Muscle of leg (tissue), 11 donors: ENCODE measurements around the gene LMO2. TPM values are rescaled to one million over a fixed set of nuclear protein-coding genes. Genes with fewer than 3 reads are reported as not detected.
"Not testable (repeated sequence)": the region's sequence is repeated elsewhere in the genome, so short reads cannot be mapped to it uniquely, and the experiment has no call there.

ENCODE experiments used
- DNase-seq: peaks from one replicate; pipeline ENCODE4 v3.0.0; 2013
- H3K27ac ChIP-seq: one replicate; pipeline ENCODE4 v1.5.1; 2013; ENCODE audit warnings: mild to moderate bottlenecking, low read length, control low read depth
- H3K27me3 ChIP-seq: one replicate; pipeline ENCODE4 v1.6.1; 2013; ENCODE audit warnings: low read length; ENCODE audit not compliant: control insufficient read depth, insufficient read depth
- H3K36me3 ChIP-seq: one replicate; pipeline ENCODE4 v1.6.1; 2013; ENCODE audit warnings: low read length; ENCODE audit not compliant: control insufficient read depth, insufficient read depth
- H3K4me1 ChIP-seq: one replicate; pipeline ENCODE4 v1.6.1; 2013; ENCODE audit warnings: low read length; ENCODE audit not compliant: control insufficient read depth, insufficient read depth
- H3K4me3 ChIP-seq: one replicate; pipeline ENCODE4 v1.5.1; 2013; ENCODE audit warnings: low read length, control low read depth
- H3K9me3 ChIP-seq: replicated peaks from 2 replicates; pipeline ENCODE4 v1.6.1; 2013; ENCODE audit warnings: low read depth, low read length; ENCODE audit not compliant: control insufficient read depth
- WGBS: methylation state at CpG from one replicate; pipeline ENCODE4 v1.1.5; 2013; ENCODE audit warnings: missing lambda C conversion rate; ENCODE audit not compliant: insufficient coverage; 5-methylcytosine and 5-hydroxymethylcytosine counted together
- polyA plus RNA-seq, 8 donors: library from polyadenylated mRNA; unstranded; fragments of 120-200 nt; gene quantifications; one replicate each; pipeline versions ENCODE4 v1.2.1 to v1.2.3, GENCODE V29; 2013; ENCODE audit warnings: inconsistent platforms in 1 of 8, low replicate concordance in 1 of 8; ENCODE audit not compliant: insufficient read length in 8 of 8, insufficient read depth in 1 of 8
- total RNA-seq: library from RNA; stranded (reverse); fragments of 120-200 nt; gene quantifications from one replicate; pipeline ENCODE4 v1.2.4, GENCODE V29; 2013

The LMO2 gene
- total and polyA plus RNA-seq, 9 donors = 13.7 to 20.6 (median 16.2) TPM

DNA sequence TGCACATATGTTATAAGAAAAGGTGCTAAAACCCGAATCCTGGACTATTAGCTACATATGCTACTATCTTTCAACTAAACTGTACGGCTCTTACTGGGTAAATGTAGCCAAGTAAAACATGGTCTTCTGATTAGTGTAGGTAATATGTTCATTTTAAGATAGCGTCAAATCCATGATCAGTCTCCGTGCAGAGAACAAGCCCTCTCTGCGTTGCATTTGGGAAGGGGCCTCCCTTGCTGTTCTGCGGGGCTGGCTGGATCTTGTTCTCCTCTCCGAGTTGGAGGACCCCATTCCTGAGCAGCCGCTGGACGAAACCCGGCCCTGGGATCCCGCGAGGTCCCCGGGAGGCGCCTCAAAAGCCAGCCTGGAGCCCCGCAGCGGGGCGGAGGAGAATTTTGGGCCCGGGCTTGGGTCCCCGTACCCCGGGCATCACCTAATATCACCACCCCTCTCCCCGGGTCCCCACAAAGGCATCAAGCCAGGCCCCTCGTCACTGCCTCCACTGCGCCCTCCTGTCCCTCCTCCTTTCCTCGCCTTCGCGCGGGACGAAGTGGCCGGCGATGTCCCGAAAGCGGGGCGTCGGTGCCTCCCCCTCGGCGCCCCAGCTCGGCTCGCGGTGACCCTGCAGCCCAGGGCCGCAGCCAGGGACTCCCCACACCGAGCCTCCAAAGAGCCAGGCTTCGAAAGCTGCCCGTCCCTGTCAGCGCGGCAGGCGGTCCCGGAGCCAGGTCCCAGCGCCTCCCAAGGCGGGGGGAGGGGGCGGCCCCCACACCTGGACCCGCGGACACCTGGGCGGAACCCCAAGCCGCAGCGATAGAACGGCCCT, 63.1 kb downstream of the LMO2 start:
- H3K27ac ChIP-seq = no peak overlapping the region
- DNase-seq = no peak
- peaks cover 9% of the 10 kb centered on the region for H3K4me1 ChIP-seq
- peak overlapping the region; percentile 34 for H3K4me3 ChIP-seq
- H3K27me3 ChIP-seq = peaks cover 47% of the 10 kb centered on the region
- H3K9me3 ChIP-seq = no peaks in the 10 kb centered on the region
- H3K36me3 ChIP-seq = no peaks in the 10 kb centered on the region
- 1% methylated on average over 49 of the region's 56 CpGs for WGBS

DNA sequence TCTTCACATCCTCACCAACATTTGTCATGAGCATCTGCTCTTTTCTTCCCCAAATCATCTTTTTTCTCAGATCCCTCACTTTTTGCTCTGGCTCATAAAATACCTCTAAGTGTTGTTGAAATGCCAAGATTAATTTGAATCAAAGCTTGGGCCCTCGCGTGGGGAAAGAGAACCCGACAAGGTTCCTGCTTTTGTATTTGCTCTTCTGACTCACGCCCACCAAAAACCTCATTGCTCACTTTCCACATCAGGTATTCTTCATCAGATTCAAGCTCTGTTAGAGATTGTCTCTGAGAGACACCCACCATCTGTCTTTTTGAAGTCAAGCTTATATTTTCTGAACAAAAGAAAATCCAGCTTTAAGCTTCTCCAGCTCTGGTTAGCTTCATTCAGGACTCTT, 64.7 kb downstream of the LMO2 start:
- H3K4me1 ChIP-seq = peaks cover 9% of the 10 kb centered on the region
- no peak overlapping the region for H3K4me3 ChIP-seq
- H3K27me3 ChIP-seq = peaks cover 40% of the 10 kb centered on the region
- WGBS = 92% methylated on average over 2 of the region's 4 CpGs
- H3K27ac ChIP-seq = no peak overlapping the region
- no peaks in the 10 kb centered on the region for H3K36me3 ChIP-seq
- no peak for DNase-seq
- H3K9me3 ChIP-seq = no peaks in the 10 kb centered on the region

GRCh38 chr11:33825854-33826560, 65.9 kb downstream of the LMO2 start:
- H3K27me3 ChIP-seq = peaks cover 47% of the 10 kb centered on the region

DNA sequence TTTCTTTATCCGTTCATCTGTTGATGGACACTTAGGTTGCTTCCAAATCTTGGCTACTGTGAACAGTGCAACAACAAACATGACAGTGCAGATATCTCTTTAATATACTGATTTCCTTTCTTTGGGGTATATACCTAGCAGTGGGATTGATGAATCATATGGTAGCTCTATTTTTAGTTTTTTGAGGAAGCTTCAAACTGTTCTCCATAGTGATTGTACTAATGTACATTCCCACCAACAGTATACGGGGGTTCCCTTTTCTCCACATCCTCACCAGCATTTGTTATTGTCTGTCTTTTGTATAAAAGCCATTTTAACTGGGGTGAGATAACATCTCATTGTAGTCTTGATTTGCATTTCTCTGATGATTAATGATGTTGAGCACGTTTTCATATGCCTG, 68.9 kb downstream of the LMO2 start:
- not testable (repeated sequence) for H3K36me3 ChIP-seq, H3K4me1 ChIP-seq, DNase-seq, H3K4me3 ChIP-seq, H3K9me3 ChIP-seq, H3K27ac ChIP-seq
- no CpG with 5 or more reads among the region's 3 CpGs for whole genome bisulfite sequencing
- H3K27me3 ChIP-seq = peaks cover 39% of the 10 kb centered on the region

More at GRCh38 chr11:33825854-33826560, 65.9 kb downstream of the LMO2 start:
- H3K27ac ChIP-seq = no peak overlapping the region
- no CpG with 5 or more reads among the region's 3 CpGs for WGBS
- no peaks in the 10 kb centered on the region for H3K36me3 ChIP-seq
- no peak overlapping the region for H3K4me3 ChIP-seq
- peaks cover 9% of the 10 kb centered on the region for H3K4me1 ChIP-seq
- no peak for DNase-seq
- no peaks in the 10 kb centered on the region for H3K9me3 ChIP-seq

- Histone ChIP-seq H3K4me1 (no peaks in the 10 kb centered on the region), H3K27me3 (peaks cover 27% of the 10 kb centered on the region), H3K9me3 (no peaks in the 10 kb centered on the region), H3K27ac (no peak overlapping the region), H3K4me3 (no peak overlapping the region), H3K36me3 (no peaks in the 10 kb centered on the region)
- DNase-seq = no peak
- 60% methylated on average over 16 of the region's 16 CpGs for WGBS
These were observed 72.4 kb downstream of the LMO2 start for GRCh38 chr11:33819278-33820035.

Other genes with a start within 250 kb of the LMO2 start
- not detected for gene C11orf91, start 191.2 kb downstream of the LMO2 start, total RNA-seq
- gene C11orf91, start 191.2 kb downstream of the LMO2 start, polyA plus RNA-seq = not detected
- 139 TPM for gene CD59, start 155.7 kb downstream of the LMO2 start, total RNA-seq
- gene CD59, start 155.7 kb downstream of the LMO2 start, polyA plus RNA-seq = 100 to 1,000 TPM in 5 of 8 donors, 10 to 100 TPM in 3; 86.6 to 149 (median 104) TPM
- 34.8 TPM for gene FBXO3, start 117.6 kb downstream of the LMO2 start, total RNA-seq
- 10 to 100 TPM; 22.2 to 32.1 (median 25.1) TPM for gene FBXO3, start 117.6 kb downstream of the LMO2 start, polyA plus RNA-seq
- gene CAPRIN1, start 159.7 kb upstream of the LMO2 start, total RNA-seq = 117 TPM
- gene CAPRIN1, start 159.7 kb upstream of the LMO2 start, polyA plus RNA-seq = 100 to 1,000 TPM; 128 to 166 (median 144) TPM
- 21.5 TPM for gene NAT10, start 213.6 kb upstream of the LMO2 start, total RNA-seq
- 10 to 100 TPM; 30.3 to 39.0 (median 32.6) TPM for gene NAT10, start 213.6 kb upstream of the LMO2 start, polyA plus RNA-seq